SHP77 treated with DMSO at 0.1 percent for 48 hours (cell line): ENCODE measurements around the gene TEX52.

ENCODE experiments used
- DNase-seq: peaks from one replicate; lab custom pipeline; 2025; lab: John Stamatoyannopoulos, UW

Gene TEX52

GRCh38 chr12:2829275-2829674 is 27.6 kb downstream of the TEX52 start:
- DNase-seq, result no peak

GRCh38 chr12:2826721-2827515 is 29.9 kb downstream of the TEX52 start:
- no peak for DNase-seq

- DNase-seq, result no peak
Measured at GRCh38 chr12:2826036-2826435, 30.8 kb downstream of the TEX52 start.

- DNase-seq, result no peak
Measured at GRCh38 chr12:2825132-2825531, 31.7 kb downstream of the TEX52 start.

- no peak for DNase-seq
Measured at GRCh38 chr12:2824541-2824940, 32.3 kb downstream of the TEX52 start.

- DNase-seq, result no peak
Measured at GRCh38 chr12:2823483-2823882, 33.4 kb downstream of the TEX52 start.

- no peak for DNase-seq
Measured at GRCh38 chr12:2820432-2820831, 36.4 kb downstream of the TEX52 start.

GRCh38 chr12:2819810-2820209 is 37.0 kb downstream of the TEX52 start:
- no peak for DNase-seq

- DNase-seq, result no peak
Measured at GRCh38 chr12:2813214-2814185, 43.3 kb downstream of the TEX52 start.

- peak; percentile 76 for DNase-seq
Measured at GRCh38 chr12:2812290-2813213, 44.3 kb downstream of the TEX52 start, which contains the start of gene ITFG2. ITFG2 (plus strand) TSS chr12:2812668; CDS start chr12:2812761, 93 bp downstream.

GRCh38 chr12:2811801-2812200 is 45.0 kb downstream of the TEX52 start:
- no peak for DNase-seq

- DNase-seq, result no peak
Measured at GRCh38 chr12:2806700-2807099, 50.1 kb downstream of the TEX52 start.

- no peak for DNase-seq
Measured at GRCh38 chr12:2805143-2805520, 51.7 kb downstream of the TEX52 start.

- no peak for DNase-seq
Measured at GRCh38 chr12:2804393-2805142, 52.3 kb downstream of the TEX52 start.

GRCh38 chr12:2803635-2804392 is 53.0 kb downstream of the TEX52 start:
- DNase-seq, result no peak

GRCh38 chr12:2801044-2801783 is 55.6 kb downstream of the TEX52 start:
- no peak for DNase-seq

- DNase-seq, result no peak
Measured at GRCh38 chr12:2800046-2800570, 56.7 kb downstream of the TEX52 start.
